Glutamatergic neuron (in vitro differentiated cells): ENCODE measurements around the gene FAM120A. TPM values are rescaled to one million over a fixed set of nuclear protein-coding genes. Genes with fewer than 3 reads are reported as not detected.

Experiments used
- DNase-seq: peaks from one replicate; pipeline ENCODE4 v3.0.0; 2022
- H3K27ac Mint-ChIP-seq: one replicate; pipeline ENCODE4 v1.8.0; 2020; ENCODE audit warnings: mild to moderate bottlenecking, mixed read lengths, inconsistent platforms; ENCODE audit not compliant: unreplicated experiment
- H3K27me3 Mint-ChIP-seq: one replicate; pipeline ENCODE4 v1.8.0; 2020; ENCODE audit warnings: mild to moderate bottlenecking, moderate library complexity, mixed read lengths, inconsistent platforms; ENCODE audit not compliant: unreplicated experiment
- H3K36me3 Mint-ChIP-seq: one replicate; pipeline ENCODE4 v1.8.0; 2020; ENCODE audit warnings: mild to moderate bottlenecking, mixed read lengths, inconsistent platforms; ENCODE audit not compliant: unreplicated experiment
- H3K4me1 Mint-ChIP-seq: one replicate; pipeline ENCODE4 v1.8.0; 2020; ENCODE audit warnings: mild to moderate bottlenecking, low read depth, mixed read lengths, inconsistent platforms; ENCODE audit not compliant: unreplicated experiment
- H3K4me3 Mint-ChIP-seq: one replicate; pipeline ENCODE4 v1.8.0; 2020; ENCODE audit warnings: mild to moderate bottlenecking, mixed read lengths, inconsistent platforms; ENCODE audit not compliant: unreplicated experiment
- H3K9me3 Mint-ChIP-seq: one replicate; pipeline ENCODE4 v1.8.0; 2020; ENCODE audit warnings: mild to moderate bottlenecking, moderate library complexity, mixed read lengths, inconsistent platforms; ENCODE audit not compliant: unreplicated experiment
- CTCF ChIP-seq: fragments of 200-600 bp; sonication (generic); IDR thresholded peaks from one replicate; pipeline ENCODE4 v1.5.0; 2021; ENCODE audit not compliant: partially characterized antibody, unreplicated experiment
- total RNA-seq: library from RNA; stranded (reverse); fragmentation: NEBNext Ultra II Directional; extraction: Animal tissue kit (Norgen Biotek cat#: 25700); gene quantifications from one replicate; pipeline ENCODE4 v1.2.1, GENCODE V29; 2021; ENCODE audit not compliant: unreplicated experiment

Gene FAM120A
- total RNA-seq, 1 donor from 2014 or later = 32.3 TPM

GRCh38 chr9:93569621-93570174, 118.2 kb downstream of the FAM120A start:
- Mint-ChIP-seq H3K27me3 (peaks cover 4% of the 10 kb centered on the region), H3K27ac (no peak overlapping the region), H3K9me3 (peaks cover 8% of the 10 kb centered on the region), H3K4me3 (no peak overlapping the region), H3K4me1 (peaks cover 3% of the 10 kb centered on the region), H3K36me3 (peaks cover 10% of the 10 kb centered on the region)
- TF ChIP-seq CTCF = no peak
- DNase-seq = no peak

- no peak for TF ChIP-seq CTCF
- peaks cover 10% of the 10 kb centered on the region for H3K36me3 Mint-ChIP-seq
- no peak overlapping the region for H3K27ac Mint-ChIP-seq
- no peak overlapping the region for H3K4me3 Mint-ChIP-seq
- peaks cover 7% of the 10 kb centered on the region for H3K9me3 Mint-ChIP-seq
- no peaks in the 10 kb centered on the region for H3K4me1 Mint-ChIP-seq
- H3K27me3 Mint-ChIP-seq = peaks cover 3% of the 10 kb centered on the region
- no peak for DNase-seq
These were observed 120.7 kb downstream of the FAM120A start for GRCh38 chr9:93572221-93572620.

- DNase-seq = no peak
- Mint-ChIP-seq H3K27ac (no peak overlapping the region), H3K36me3 (peaks cover 10% of the 10 kb centered on the region), H3K27me3 (peaks cover 3% of the 10 kb centered on the region), H3K9me3 (peaks cover 6% of the 10 kb centered on the region), H3K4me3 (no peak overlapping the region), H3K4me1 (peaks cover 4% of the 10 kb centered on the region)
- TF ChIP-seq CTCF = no peak
These were observed 121.4 kb downstream of the FAM120A start for GRCh38 chr9:93572636-93573515.

GRCh38 chr9:93573516-93573828, 122.0 kb downstream of the FAM120A start:
- no peak for TF ChIP-seq CTCF
- Mint-ChIP-seq H3K4me3 (no peak overlapping the region), H3K36me3 (peaks cover 10% of the 10 kb centered on the region), H3K9me3 (peaks cover 6% of the 10 kb centered on the region), H3K27me3 (peaks cover 3% of the 10 kb centered on the region), H3K27ac (no peak overlapping the region), H3K4me1 (peaks cover 9% of the 10 kb centered on the region)
- no peak for DNase-seq
